B cell (primary cell): Measurements from ENCODE around the gene RUVBL2. TPM values are rescaled to one million over a fixed set of nuclear protein-coding genes. Genes with fewer than 3 reads are reported as not detected.

ENCODE experiments used
- ATAC-seq: fragments of 200-7000 bp; cut with Tn5 transposase; one replicate; pipeline ENCODE4 v1.10.0; 2021; ENCODE audit warnings: low read depth, mild to moderate bottlenecking, moderate number of reproducible peaks, moderate library complexity
- CTCF ChIA-PET: fragments of 350-600 bp; sonication (Branson Sonifier 250); formaldehyde crosslinking; loops from one replicate; lab custom pipeline; 2021; ENCODE audit warnings: antibody characterized with exemption, inconsistent platforms; lab: Charles Lee
- POLR2A ChIA-PET: fragments of 350-600 bp; sonication (Branson Sonifier 250); formaldehyde crosslinking; loops from one replicate; lab custom pipeline; 2021; ENCODE audit warnings: antibody characterized with exemption; lab: Charles Lee
- DNase-seq: peaks from one replicate; pipeline ENCODE4 v3.0.0; 2013
- H2AFZ ChIP-seq: 2 replicates; pipeline ENCODE4 v1.6.1; 2012; ENCODE audit warnings: mild to moderate bottlenecking, low read depth, low read length; ENCODE audit not compliant: insufficient read depth, poor library complexity, severe bottlenecking
- H3K27ac ChIP-seq, 2 donors: 1 replicate in 1 of 2; 2 replicates in 1 of 2; pipeline ENCODE4 v1.5.1; 2012 to 2013; ENCODE audit warnings: low read length in 2 of 2, mild to moderate bottlenecking in 2 of 2, moderate library complexity in 1 of 2
- H3K27me3 ChIP-seq, 4 experiments: fragments of 200-600 bp in 1 of 4; sonication (generic) in 1 of 4; replicated peaks in 1 of 4; 1 replicate in 2 of 4; 2 replicates in 2 of 4; pipeline versions ENCODE4 v1.6.1 to v1.7.0; 2013 to 2016; ENCODE audit warnings: low read length in 3 of 4, mild to moderate bottlenecking in 2 of 4, mixed read lengths in 1 of 4, moderate library complexity in 1 of 4; ENCODE audit not compliant: insufficient read depth in 4 of 4, control insufficient read depth in 3 of 4; ENCODE audit errors: control extremely low read depth in 1 of 4
- H3K36me3 ChIP-seq, 2 experiments: replicated peaks in 1 of 2; 1 replicate in 1 of 2; 2 replicates in 1 of 2; pipeline versions ENCODE4 v1.6.1 to v1.7.1; 2013; ENCODE audit warnings: low read length in 1 of 2; ENCODE audit not compliant: insufficient read depth in 2 of 2, control insufficient read depth in 1 of 2; ENCODE audit errors: control extremely low read depth in 1 of 2, extremely low read depth in 1 of 2
- H3K4me1 ChIP-seq, 2 donors: fragments of 200-600 bp in 1 of 2; sonication (generic) in 1 of 2; 1 replicate in 1 of 2; 2 replicates in 1 of 2; pipeline versions ENCODE4 v1.5.1 to v1.6.1; 2013 to 2017; ENCODE audit warnings: low read length in 2 of 2; ENCODE audit not compliant: control insufficient read depth in 2 of 2, insufficient read depth in 2 of 2
- H3K4me2 ChIP-seq: replicated peaks from 2 replicates; pipeline ENCODE3; 2012; ENCODE audit warnings: mild to moderate bottlenecking, low read depth, low read length; ENCODE audit not compliant: poor library complexity, severe bottlenecking
- H3K4me3 ChIP-seq, 5 experiments: fragments of 200-600 bp in 1 of 5; sonication (generic) in 1 of 5; 1 replicate in 3 of 5; 2 replicates in 2 of 5; pipeline versions ENCODE4 v1.5.1 to v1.7.0; 2011 to 2016; ENCODE audit warnings: low read length in 4 of 5, mild to moderate bottlenecking in 4 of 5, low read depth in 2 of 5, control low read depth in 1 of 5, moderate library complexity in 1 of 5; ENCODE audit not compliant: insufficient read depth in 1 of 5; ENCODE audit errors: control extremely low read depth in 1 of 5, extremely low read depth in 1 of 5
- H3K79me2 ChIP-seq: fragments of 200-600 bp; sonication (generic); one replicate; pipeline ENCODE4 v1.6.0; 2016; ENCODE audit warnings: low read length; ENCODE audit not compliant: control insufficient read depth, insufficient read depth
- H3K9ac ChIP-seq: fragments of 200-600 bp; sonication (generic); 2 replicates; pipeline ENCODE4 v1.6.1; 2017; ENCODE audit warnings: mild to moderate bottlenecking, low read length, moderate library complexity
- H3K9me3 ChIP-seq, 3 donors: one replicate each; pipeline versions ENCODE4 v1.6.1 to v1.7.1; 2013; ENCODE audit warnings: low read length in 2 of 3; ENCODE audit not compliant: control insufficient read depth in 2 of 3, insufficient read depth in 1 of 3; ENCODE audit errors: control extremely low read depth in 1 of 3
- H4K20me1 ChIP-seq: 2 replicates; pipeline ENCODE4 v1.6.0; 2012; ENCODE audit warnings: mild to moderate bottlenecking, low read length; ENCODE audit not compliant: insufficient read depth, control insufficient read depth, poor library complexity, severe bottlenecking
- H3K27ac Mint-ChIP-seq: one replicate; pipeline ENCODE4 v1.8.0; 2021; ENCODE audit warnings: mixed read lengths
- H3K27me3 Mint-ChIP-seq: one replicate; pipeline ENCODE4 v1.8.0; 2021; ENCODE audit warnings: mixed read lengths
- H3K4me1 Mint-ChIP-seq: one replicate; pipeline ENCODE4 v1.8.0; 2021; ENCODE audit warnings: mixed read lengths
- H3K4me3 Mint-ChIP-seq: one replicate; pipeline ENCODE4 v1.8.0; 2021; ENCODE audit warnings: mixed read lengths
- H3K9me3 Mint-ChIP-seq: one replicate; pipeline ENCODE4 v1.8.0; 2022; ENCODE audit warnings: mixed read lengths; ENCODE audit not compliant: insufficient read depth
- EZH2 ChIP-seq: IDR thresholded peaks from 2 replicates; pipeline ENCODE4 v1.6.1; 2012; ENCODE audit warnings: borderline replicate concordance, low read depth, mild to moderate bottlenecking, moderate library complexity, low read length; ENCODE audit not compliant: insufficient read depth, poor library complexity, severe bottlenecking
- WGBS: methylation state at CpG from one replicate; pipeline ENCODE4 v1.1.5; 2013; ENCODE audit warnings: missing lambda C conversion rate; ENCODE audit not compliant: insufficient coverage; 5-methylcytosine and 5-hydroxymethylcytosine counted together
- intact Hi-C: fragments of 100-400 bp; cut with micrococcal nuclease; formaldehyde crosslinking; loops from one replicate; pipeline ENCODE4 v1.10.0; 2022
- polyA plus RNA-seq: library from polyadenylated mRNA; depleted of rRNA; stranded (reverse); fragments of >200 nt; gene quantifications from 2 replicates; pipeline ENCODE4 v1.2.3, GENCODE V29; 2012
- total RNA-seq, 2 donors: library from RNA; stranded (reverse); fragments of 120-200 nt in 1 of 2; gene quantifications; 1 replicate in 1 of 2; 2 replicates in 1 of 2; pipeline versions ENCODE4 v1.2.3 to v1.2.4, GENCODE V29; 2013 to 2022
- TF ChIP-seq, protein P1 (sequence below): fragments of 200-600 bp; IDR thresholded peaks from one replicate; pipeline ENCODE4 v1.8.0; 2022; ENCODE audit warnings: antibody characterized with exemption, mild to moderate bottlenecking

The RUVBL2 gene
- total and polyA plus RNA-seq, 2 donors (not counting 1 experiment from before 2014, with no cell fraction given), result 36.1 to 57.4 TPM

DNA sequence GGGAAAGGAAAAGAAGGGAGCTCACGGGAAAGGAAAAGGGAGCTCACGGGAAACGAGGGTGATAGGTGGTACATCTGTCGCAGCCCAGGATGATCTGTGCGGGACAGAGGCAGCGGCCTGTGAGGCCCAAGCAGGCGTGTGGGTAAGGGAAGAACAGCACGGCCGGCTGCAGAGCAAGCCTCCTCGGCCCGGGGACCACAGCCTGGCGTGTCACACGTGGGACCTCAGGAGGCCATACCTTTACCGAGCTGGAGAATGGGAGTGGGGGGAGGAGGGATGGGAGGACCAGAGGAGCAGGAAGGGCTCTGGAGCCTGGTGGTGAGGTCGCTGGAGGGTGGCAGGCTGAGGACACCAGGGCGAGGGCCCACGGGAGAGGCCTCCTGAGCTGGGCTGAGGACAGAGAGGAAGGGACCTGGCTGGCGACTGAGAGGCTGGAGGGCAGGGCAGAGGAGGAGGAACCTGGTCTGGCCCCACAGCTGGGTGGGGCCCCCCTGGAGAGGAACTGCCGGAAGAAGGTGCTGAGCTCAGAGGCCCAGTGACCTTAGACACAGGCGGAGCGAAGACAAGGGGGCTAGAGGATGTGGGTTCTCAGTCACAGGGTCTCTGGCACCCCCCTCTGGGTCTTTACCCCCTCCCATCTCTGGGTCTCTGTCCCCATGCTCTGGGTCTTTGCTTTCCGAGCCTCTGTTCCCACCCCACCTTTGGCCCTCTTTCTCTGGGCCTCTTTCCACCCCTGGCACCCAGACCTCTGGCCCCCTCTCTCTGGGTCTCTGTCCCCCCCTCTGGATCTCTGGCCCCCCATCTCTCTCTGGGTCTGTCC lies 31.4 kb upstream of the RUVBL2 start:
- Histone ChIP-seq H3K27me3 (no peaks in the 10 kb centered on the region), H3K4me1 (peaks cover 41 to 46% of the 10 kb centered on the region in 2 donors), H3K79me2 (peaks cover 32% of the 10 kb centered on the region), H3K9me3 (no peaks in the 10 kb centered on the region), H3K9ac (peak overlapping the region; percentile 50), H3K4me3 (peak overlapping the region; percentile 3 to 42 (median 27)), H4K20me1 (peaks cover 19% of the 10 kb centered on the region), H3K4me2 (peak overlapping the region; percentile 75), H2AFZ (peak overlapping the region; percentile 73), H3K36me3 (peaks cover 0 to 15% of the 10 kb centered on the region in 2 experiments), H3K27ac (peak overlapping the region; percentile 85 to 88)
- peak; percentile 41 for ATAC-seq
- DNase-seq, result peak; percentile 79
- POLR2A ChIA-PET, result interaction anchor here (0.5 to 1.5 kb wide), 10 partner anchors 8 to 1367 kb away, joined by 3 to 11 read pairs (median 4); partner anchors contain the start of genes BAX and KCNC3
- peaks cover 57% of the 10 kb centered on the region for H3K4me1 Mint-ChIP-seq
- 26% methylated on average over 20 of the region's 22 CpGs for WGBS
- intact Hi-C loops, result no loop called here
- no peak for TF ChIP-seq EZH2
- TF ChIP-seq, protein P1, sequence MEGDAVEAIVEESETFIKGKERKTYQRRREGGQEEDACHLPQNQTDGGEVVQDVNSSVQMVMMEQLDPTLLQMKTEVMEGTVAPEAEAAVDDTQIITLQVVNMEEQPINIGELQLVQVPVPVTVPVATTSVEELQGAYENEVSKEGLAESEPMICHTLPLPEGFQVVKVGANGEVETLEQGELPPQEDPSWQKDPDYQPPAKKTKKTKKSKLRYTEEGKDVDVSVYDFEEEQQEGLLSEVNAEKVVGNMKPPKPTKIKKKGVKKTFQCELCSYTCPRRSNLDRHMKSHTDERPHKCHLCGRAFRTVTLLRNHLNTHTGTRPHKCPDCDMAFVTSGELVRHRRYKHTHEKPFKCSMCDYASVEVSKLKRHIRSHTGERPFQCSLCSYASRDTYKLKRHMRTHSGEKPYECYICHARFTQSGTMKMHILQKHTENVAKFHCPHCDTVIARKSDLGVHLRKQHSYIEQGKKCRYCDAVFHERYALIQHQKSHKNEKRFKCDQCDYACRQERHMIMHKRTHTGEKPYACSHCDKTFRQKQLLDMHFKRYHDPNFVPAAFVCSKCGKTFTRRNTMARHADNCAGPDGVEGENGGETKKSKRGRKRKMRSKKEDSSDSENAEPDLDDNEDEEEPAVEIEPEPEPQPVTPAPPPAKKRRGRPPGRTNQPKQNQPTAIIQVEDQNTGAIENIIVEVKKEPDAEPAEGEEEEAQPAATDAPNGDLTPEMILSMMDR, result no peak
- no peaks in the 10 kb centered on the region for H3K9me3 Mint-ChIP-seq
- peak overlapping the region; percentile 64 for H3K4me3 Mint-ChIP-seq
- H3K27ac Mint-ChIP-seq, result peak overlapping the region; percentile 93
- CTCF ChIA-PET, result interaction anchor here (1.5 kb wide), 2 partner anchors 8 to 31 kb away, joined by 4 to 8 read pairs; partner anchors contain the start of genes GYS1 and RUVBL2
- H3K27me3 Mint-ChIP-seq, result no peaks in the 10 kb centered on the region

DNA sequence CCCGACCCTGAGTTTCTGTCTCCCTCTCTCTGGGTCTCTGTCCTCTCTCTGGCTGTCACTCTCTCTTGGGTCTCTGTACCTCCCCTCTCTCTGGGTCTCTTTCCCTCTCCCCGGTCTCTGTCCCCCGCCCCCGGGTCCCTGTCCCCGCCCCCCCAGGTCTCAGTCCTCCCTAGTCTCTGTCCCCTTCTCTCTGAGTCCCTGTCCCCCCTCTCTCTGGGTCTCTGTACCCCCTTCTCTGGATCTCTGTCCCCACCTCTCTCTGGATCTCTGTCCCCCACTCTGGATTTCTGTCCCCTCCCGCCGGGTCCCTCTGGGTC lies 30.9 kb upstream of the RUVBL2 start:
- peak overlapping the region; percentile 50 for H3K9ac ChIP-seq
- TF ChIP-seq, protein P1, result no peak
- no peak for TF ChIP-seq EZH2
- CTCF ChIA-PET, result interaction anchor here (1.5 kb wide), 2 partner anchors 8 to 30 kb away, joined by 4 to 8 read pairs; partner anchors contain the start of genes GYS1 and RUVBL2
- WGBS, result no CpG with 5 or more reads among the region's 7 CpGs
- peaks cover 32% of the 10 kb centered on the region for H3K79me2 ChIP-seq
- peaks cover 41 to 51% of the 10 kb centered on the region in 2 donors for H3K4me1 ChIP-seq
- peak overlapping the region; percentile 93 for H3K27ac Mint-ChIP-seq
- H4K20me1 ChIP-seq, result peaks cover 22% of the 10 kb centered on the region
- H3K27me3 Mint-ChIP-seq, result no peaks in the 10 kb centered on the region
- H3K4me1 Mint-ChIP-seq, result peaks cover 63% of the 10 kb centered on the region
- H3K9me3 ChIP-seq, result no peaks in the 10 kb centered on the region
- ATAC-seq (no peak), DNase-seq (no peak)
- peak overlapping the region; percentile 85 to 88 for H3K27ac ChIP-seq
- H3K4me3 ChIP-seq, result peak overlapping the region in 4 of 5 experiments; percentile 27 to 65 (median 36)
- H3K27me3 ChIP-seq, result no peaks in the 10 kb centered on the region
- peak overlapping the region; percentile 73 for H2AFZ ChIP-seq
- H3K4me2 ChIP-seq, result peak overlapping the region; percentile 75
- POLR2A ChIA-PET, result interaction anchor here (0.5 to 1.5 kb wide), 7 partner anchors 11 to 1366 kb away, joined by 3 to 11 read pairs (median 4); partner anchors contain the start of gene KCNC3
- peak overlapping the region; percentile 64 for H3K4me3 Mint-ChIP-seq
- intact Hi-C loops, result no loop called here
- no peaks in the 10 kb centered on the region for H3K9me3 Mint-ChIP-seq
- H3K36me3 ChIP-seq, result peaks cover 0 to 20% of the 10 kb centered on the region in 2 experiments
